ENCODE data around the gene SDHAF3. TPM values are rescaled to one million over a fixed set of nuclear protein-coding genes. Genes with fewer than 3 reads are reported as not detected.
A peak's percentile ranks its signal among the peaks of the same experiment; 100 is the strongest.
"Not testable (repeated sequence)": the region's sequence is repeated elsewhere in the genome, so short reads cannot be mapped to it uniquely, and the experiment has no call there.

The SDHAF3 gene
- total RNA-seq, 2 donors from 2014 or later: 18.9 to 25.2 TPM

DNA sequence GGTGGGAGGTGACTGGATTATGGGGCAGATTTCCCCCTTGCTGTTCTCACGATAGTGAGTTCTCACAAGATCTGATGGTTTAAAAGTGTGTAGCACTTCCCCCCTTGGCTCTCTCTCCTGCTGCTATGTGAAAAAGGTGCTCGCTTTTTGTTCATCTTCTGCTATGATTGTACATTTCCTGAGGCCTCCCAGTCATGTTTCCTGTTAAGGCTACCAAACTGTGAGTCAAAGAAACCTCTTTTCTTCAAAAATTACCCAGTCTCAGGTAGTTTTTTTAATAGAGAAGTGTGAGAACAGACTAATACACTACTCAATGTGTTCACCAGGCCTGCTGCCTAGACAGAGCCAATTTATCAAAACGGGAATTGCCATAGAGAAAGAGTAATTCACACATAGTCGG, 49.7 kb downstream of the SDHAF3 start:
- no peak overlapping the region for H3K4me3 ChIP-seq
- H3K9me3 ChIP-seq: no peaks in the 10 kb centered on the region
- H3K36me3 ChIP-seq: no peaks in the 10 kb centered on the region
- intact Hi-C loops (cut with DNase I): no loop called here
- TF ChIP-seq CTCF (IDR thresholded peaks at IDR 0.05): no peak
- H3K4me1 ChIP-seq: no peaks in the 10 kb centered on the region
- DNase-seq: no peak
- H3K9ac ChIP-seq (ENCODE audit: low read depth in 2 of 2, low read length in 2 of 2): no peak overlapping the region
- no peaks in the 10 kb centered on the region for H3K27me3 ChIP-seq
- no peak overlapping the region for H3K27ac ChIP-seq

GRCh38 chr7:97167749-97168148, 50.3 kb downstream of the SDHAF3 start:
- no peaks in the 10 kb centered on the region for H3K4me1 ChIP-seq
- no peaks in the 10 kb centered on the region for H3K27me3 ChIP-seq
- no peak for DNase-seq
- no peak for TF ChIP-seq CTCF (IDR thresholded peaks at IDR 0.05)
- H3K9me3 ChIP-seq: no peaks in the 10 kb centered on the region
- intact Hi-C loops (cut with DNase I): no loop called here
- no peak overlapping the region for H3K27ac ChIP-seq
- H3K4me3 ChIP-seq: no peak overlapping the region
- no peak overlapping the region for H3K9ac ChIP-seq (ENCODE audit: low read depth in 2 of 2, low read length in 2 of 2)
- no peaks in the 10 kb centered on the region for H3K36me3 ChIP-seq

- H3K27me3 ChIP-seq: no peaks in the 10 kb centered on the region
- no peak overlapping the region for H3K4me3 ChIP-seq
- H3K9ac ChIP-seq (ENCODE audit: low read depth in 2 of 2, low read length in 2 of 2): no peak overlapping the region
- no peak overlapping the region for H3K27ac ChIP-seq
- intact Hi-C loops (cut with DNase I): no loop called here
- no peak for DNase-seq
- no peak for TF ChIP-seq CTCF (IDR thresholded peaks at IDR 0.05)
- no peaks in the 10 kb centered on the region for H3K36me3 ChIP-seq
- H3K4me1 ChIP-seq: no peaks in the 10 kb centered on the region
- H3K9me3 ChIP-seq: no peaks in the 10 kb centered on the region
Observed at GRCh38 chr7:97174303-97174702, 56.8 kb downstream of the SDHAF3 start.

DNA sequence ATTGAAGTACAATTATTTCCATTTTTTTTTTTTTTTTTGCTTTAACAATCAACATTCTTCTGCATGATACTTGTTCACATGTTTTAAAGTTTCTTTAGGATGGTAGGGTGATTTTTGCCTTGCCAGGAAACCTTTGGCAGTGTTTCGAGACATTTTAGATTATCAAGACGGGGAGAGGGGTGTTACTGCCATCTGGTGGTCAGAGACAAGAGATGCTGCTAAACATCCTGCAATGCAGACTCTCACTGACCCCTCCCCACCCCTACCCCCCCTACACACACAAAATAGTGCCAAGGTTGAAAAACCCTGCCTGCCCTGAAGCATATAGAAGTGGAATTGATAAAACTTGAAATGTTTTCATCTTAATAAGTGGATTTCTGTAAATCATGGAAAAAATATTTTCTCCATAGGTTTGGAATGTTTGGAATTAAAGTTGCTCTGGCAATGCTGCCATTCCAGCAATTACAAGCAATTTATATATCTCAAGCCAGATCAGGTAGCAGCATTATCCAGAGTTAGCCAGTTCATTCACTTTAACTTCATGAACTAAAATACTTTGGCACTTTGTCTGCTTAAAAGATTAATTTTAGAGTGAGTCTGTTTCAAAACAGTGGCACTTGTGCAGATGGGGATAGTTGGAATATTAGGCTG, 62.1 kb downstream of the SDHAF3 start:
- peak; percentile 74 for TF ChIP-seq CTCF (IDR thresholded peaks at IDR 0.05)
- Histone ChIP-seq H3K9ac (ENCODE audit: low read depth in 2 of 2, low read length in 2 of 2) (no peak overlapping the region), H3K9me3 (no peaks in the 10 kb centered on the region), H3K4me1 (no peaks in the 10 kb centered on the region), H3K27ac (no peak overlapping the region), H3K36me3 (peaks cover 3% of the 10 kb centered on the region), H3K4me3 (no peak overlapping the region), H3K27me3 (no peaks in the 10 kb centered on the region)
- intact Hi-C loops (cut with DNase I): loop anchor here (2.0 kb wide), 1 partner anchor 75 kb away; no protein-coding TSS in a partner anchor
- peak; percentile 28 for DNase-seq

- H3K9ac ChIP-seq (ENCODE audit: low read depth in 2 of 2, low read length in 2 of 2): no peak overlapping the region
- TF ChIP-seq CTCF (IDR thresholded peaks at IDR 0.05): no peak
- intact Hi-C loops (cut with DNase I): no loop called here
- H3K27ac ChIP-seq: no peak overlapping the region
- no peak for DNase-seq
- H3K27me3 ChIP-seq: no peaks in the 10 kb centered on the region
- peaks cover 3% of the 10 kb centered on the region for H3K36me3 ChIP-seq
- no peaks in the 10 kb centered on the region for H3K9me3 ChIP-seq
- H3K4me3 ChIP-seq: no peak overlapping the region
- no peaks in the 10 kb centered on the region for H3K4me1 ChIP-seq
Observed at GRCh38 chr7:97187067-97187466, 69.6 kb downstream of the SDHAF3 start.

DNA sequence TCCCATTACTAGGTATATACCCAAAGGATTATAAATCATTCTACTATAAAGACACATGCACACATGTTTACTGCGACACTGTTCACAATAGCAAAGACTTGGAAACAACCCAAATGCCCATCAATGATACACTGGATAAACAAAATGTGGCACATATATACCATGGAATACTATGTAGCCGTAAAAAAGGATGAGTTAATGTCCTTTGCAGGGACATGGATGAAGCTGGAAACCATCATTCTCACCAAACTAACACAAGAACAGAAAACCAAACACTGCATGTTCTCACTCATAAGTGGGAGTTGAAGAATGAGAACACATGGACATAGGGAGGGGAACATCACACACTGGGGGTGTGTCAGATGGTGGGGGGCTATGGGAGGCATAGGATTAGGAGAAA, 78.7 kb downstream of the SDHAF3 start:
- DNase-seq; H3K9ac ChIP-seq (ENCODE audit: low read depth in 2 of 2, low read length in 2 of 2); H3K4me1 ChIP-seq; H3K4me3 ChIP-seq; H3K9me3 ChIP-seq; intact Hi-C loops (cut with DNase I); H3K36me3 ChIP-seq; H3K27me3 ChIP-seq; H3K27ac ChIP-seq: not testable (repeated sequence)

All from colonic mucosa (tissue), 4 donors.